ENCODE data around the gene OR8K1.

OR8K1 gene

DNA sequence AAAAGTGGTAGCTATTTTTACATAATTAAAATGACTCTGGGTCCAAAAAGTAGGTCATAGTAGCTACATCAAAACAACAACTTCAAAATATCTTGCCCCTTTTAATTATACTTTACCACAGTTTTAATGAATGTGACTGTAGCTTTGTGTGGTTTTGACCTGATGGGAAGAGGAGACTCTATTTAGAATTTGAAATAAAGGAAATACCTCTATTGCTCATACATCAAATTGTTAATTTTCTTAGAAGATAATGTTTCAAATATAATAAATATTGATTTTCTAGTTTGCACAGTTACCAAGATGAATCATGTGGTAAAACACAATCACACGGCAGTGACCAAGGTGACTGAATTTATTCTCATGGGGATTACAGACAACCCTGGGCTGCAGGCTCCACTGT lies at the start of gene OR8K1:
Gene OR8K1, plus strand, starts transcription at position 301 of the 400 bp plus-strand sequence. Its CDS starts 0 bp downstream, at position 301.
- DNase-seq = no peak

DNA sequence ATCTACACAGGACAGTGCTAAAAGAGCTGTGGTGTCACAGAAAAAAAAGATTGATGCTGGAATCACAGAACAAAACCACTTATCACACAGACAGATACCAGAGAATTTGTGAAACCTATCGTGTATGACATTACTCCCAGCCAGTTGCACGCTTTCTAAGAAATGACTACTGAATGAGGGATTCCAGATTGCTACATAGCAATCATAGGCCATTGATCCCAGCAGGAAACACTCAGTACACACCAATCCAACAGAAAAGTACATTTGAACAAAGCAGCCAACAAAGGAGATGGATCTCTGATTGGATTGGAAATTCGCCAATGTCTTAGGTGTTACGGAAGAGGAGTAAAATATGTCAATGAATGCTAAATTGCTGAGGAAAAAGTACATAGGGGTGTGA lies 48.9 kb upstream of the OR8K1 start:
- no peak for DNase-seq

DNA sequence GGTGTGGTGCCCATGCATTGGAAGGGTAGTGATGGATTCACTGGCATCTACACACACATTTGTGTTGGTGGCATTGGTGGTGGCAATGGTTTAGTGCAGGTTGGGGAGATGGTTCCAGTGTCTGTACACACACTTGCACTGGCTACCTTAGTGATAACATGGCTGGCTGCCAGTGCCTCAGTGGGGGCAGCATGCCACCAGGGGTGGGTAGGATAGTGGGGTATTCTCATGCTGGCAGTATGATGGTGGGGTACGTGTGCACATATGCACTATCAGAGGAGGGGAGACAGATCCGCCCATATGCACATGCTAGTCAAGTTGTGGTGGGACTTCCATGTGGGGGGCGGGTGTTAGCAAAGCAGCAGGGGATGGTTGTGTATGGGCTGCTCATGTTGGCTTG lies 38.0 kb upstream of the OR8K1 start:
- DNase-seq = no peak

DNA sequence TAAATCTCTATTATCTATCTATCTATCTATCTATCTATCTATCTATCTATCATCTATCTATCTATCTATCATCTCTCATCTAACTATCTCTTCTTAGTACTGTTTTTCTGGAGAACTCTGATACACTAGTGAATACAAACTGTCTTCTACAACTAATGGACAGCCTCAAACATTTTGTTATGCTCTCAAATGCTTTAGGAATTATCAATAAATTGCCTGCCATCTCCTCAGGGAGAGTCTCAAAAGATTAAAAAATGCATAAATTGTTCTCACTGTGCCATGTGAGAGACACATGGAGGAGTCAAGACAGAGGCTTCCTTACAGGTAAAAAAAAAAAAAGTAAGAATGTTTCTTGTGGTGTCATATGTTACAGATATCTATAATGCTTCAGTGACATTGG lies 31.0 kb upstream of the OR8K1 start, which contains the start of gene OR8K3:
Gene OR8K3, plus strand, starts transcription at position 301 of the 400 bp plus-strand sequence. CDS start 3,163 bp downstream, outside the sequence.
- DNase-seq = no peak

DNA sequence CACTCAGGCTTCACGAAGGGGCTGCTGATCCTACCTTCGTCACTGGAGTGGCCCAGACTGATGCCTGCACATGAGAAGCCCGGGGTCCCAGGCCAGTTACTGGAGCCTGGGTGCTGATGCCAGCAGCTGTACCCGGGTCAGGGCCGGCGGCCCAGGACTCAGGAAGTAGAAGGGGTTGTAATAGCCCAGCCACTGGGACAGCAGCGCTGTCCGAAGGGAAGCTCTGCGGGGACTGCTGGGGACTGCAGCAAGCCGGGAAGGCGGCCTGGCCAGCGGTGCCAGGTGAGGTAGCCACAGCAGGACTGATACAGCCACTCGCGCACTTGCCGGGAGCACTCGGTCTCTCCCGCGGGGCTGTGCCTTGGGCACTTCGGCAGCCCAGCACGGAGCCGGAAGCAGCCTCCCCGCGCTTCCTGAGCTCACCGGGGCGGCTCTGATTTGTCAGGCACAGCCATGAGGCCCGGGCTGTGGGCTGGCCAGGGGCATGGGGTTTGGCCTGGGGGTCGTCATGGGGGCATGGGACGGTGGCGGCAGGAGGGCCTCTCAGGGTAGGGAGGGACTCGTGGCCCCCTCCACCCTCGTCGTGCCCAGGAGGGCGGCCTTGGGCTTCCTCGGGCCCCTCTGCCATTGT lies 13.9 kb upstream of the OR8K1 start:
- no peak for DNase-seq

DNA sequence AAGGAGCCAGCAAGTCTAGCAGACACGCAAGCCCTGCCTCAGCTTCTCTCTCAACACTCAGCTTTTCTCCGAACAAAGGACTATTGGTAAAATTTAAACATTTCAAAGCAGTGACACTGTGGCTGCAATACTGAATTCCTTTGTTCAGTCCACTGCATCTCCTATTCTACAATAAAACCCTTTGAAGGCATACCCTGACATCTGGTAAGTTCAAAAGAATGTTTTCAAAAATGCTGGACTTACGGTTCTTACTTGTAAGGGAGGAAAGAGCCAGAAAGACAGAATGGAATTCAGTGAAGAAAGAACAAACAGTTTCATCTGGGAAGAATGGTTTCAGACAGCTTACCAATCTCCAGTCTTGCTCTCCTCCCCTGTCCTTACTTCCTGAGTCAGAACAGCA lies 12.7 kb upstream of the OR8K1 start:
- no peak for DNase-seq

DNA sequence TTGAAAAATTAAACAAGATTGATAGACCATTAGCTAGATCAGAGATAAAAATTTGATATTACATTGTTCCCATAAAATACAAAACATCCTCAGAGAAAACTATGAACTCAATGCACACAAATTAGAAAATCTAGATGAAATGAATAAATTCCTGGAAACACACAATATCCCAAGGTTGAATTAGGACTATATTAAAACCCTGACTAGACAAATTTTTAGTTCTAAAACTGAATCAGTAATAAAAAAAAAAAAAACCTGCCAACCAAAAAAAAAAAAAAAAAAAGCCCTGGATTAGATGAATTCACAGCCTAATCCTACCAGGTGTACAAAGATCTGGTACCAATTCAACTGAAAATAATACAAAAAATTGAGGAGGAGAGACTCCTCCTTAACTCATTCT lies 5.5 kb upstream of the OR8K1 start:
- no peak for DNase-seq

DNA sequence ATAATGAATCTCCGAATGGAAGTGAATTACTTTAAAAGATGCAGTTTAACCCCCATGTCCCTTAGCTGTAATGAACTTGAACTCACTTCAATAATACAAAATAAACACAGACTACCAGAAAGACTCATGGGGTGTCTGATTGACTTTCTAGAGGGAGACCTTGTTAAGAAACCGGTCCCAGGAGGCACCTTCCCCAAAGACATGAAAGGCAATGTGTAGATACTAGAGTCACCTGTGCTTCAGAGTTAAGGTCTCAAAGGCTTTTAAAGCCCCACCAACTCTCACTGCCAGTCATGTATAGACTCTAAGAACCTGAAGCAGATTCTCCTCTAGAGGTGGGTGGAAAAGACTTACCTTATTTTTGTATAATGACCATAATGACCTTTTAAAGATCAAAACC lies 8.2 kb downstream of the OR8K1 start, which contains the start of gene OR8J1:
Gene OR8J1, plus strand, starts transcription at position 301 of the 400 bp plus-strand sequence. CDS start 5,956 bp downstream, outside the sequence.
- DNase-seq = no peak

DNA sequence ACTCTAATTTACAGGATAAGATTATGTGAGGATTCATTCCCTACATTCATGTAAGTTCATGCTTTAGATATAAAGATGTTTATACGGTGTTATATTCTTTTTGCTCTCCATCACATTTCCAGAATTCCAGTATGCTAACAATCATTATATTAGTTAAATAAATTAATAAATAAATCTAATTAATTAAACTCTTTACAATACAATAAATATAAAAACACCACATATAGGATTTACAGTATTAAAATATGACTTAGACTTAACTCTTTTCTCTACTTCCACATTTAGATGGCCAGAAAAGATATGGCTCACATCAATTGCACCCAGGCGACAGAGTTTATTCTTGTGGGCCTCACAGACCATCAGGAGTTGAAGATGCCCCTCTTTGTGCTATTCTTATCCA lies 29.5 kb downstream of the OR8K1 start, which contains the start of gene OR8U1:
Gene OR8U1, plus strand, starts transcription at position 301 of the 400 bp plus-strand sequence. Its CDS starts 0 bp downstream, at position 301.
- DNase-seq = no peak

DNA sequence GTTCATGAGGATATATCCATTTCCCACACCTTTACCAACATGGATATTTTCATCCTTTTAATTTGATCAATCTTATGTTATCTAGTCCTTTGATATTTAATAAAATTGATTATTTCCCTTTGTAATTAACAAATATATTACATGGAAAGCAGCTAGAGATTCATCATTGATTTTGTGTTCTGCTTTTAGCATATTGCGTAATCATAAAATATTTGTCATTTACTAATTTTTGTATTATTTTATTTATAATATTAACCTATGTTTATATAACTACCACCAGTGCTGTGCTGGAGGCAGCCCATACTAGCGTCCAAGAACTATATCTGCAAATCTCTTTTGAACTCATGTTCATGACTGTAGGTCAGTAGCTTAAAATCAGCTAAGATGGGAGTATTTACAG lies 34.3 kb downstream of the OR8K1 start:
- no peak for DNase-seq

DNA sequence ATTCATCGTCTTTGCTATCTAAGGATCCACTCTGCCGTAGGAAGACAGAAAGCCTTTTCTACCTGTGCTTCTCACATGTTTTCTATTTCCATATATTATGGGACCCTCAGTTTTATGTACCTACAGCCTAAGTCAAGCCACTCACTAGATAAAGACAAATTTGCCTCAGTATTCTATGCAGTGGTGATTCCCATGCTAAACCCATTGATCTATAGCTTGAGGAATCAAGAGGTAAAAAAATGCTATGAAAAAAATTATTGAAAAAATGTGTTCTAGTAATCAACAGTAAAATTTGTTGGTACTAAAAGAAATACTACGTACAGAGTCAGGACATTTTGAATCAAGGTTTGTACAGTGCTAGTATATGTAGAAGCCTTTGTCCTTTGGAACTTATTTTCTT lies 48.5 kb downstream of the OR8K1 start:
- DNase-seq = no peak

DNA sequence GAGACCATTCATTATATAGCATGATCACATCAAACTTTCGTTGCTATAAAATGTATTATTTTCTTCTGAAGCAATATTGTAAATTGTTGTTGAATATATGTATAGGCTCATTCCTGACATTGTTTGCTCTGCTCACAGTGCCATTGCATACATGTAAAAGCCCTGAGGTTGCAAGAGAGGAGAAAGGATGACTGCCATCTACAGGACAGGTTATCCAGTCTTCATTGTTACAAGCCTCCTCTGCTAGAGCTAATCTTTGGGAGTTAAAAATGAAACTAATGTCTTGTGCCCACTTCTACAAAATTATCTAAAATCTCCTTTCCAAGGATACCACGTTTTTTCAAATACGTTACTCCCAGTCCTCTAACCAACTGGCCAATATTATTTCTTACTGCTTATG lies 50.2 kb downstream of the OR8K1 start:
- no peak for DNase-seq

Measured in MV-4-11 (cell line).